Measurements from ENCODE around the gene MRPS22.

Gene MRPS22

DNA sequence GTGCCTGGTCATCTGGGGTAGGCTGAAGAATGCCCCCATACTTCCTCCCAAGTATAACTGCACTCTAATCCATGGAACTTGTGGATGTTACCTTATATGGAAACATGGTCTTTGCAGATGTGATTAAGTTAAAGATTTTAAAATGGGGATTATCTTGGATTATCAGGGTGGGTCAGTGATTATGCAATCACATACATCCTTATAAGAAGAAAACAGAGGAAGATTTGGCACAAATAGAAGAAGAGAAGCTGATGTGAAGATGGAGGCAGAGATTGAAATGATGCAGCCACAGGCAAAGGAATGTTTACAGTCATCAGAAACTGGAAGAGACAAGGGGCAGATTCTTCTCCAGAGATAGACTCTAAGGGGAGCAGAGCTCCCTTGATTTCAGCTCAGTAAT, 1.8 kb upstream of the MRPS22 start:
- H3K9me3 ChIP-seq (ENCODE audit: control insufficient read depth in 1 of 2, low read length in 2 of 2), result no peaks in the 10 kb centered on the region
- peaks cover 7 to 9% of the 10 kb centered on the region in 2 donors for H3K36me3 ChIP-seq (ENCODE audit: control insufficient read depth in 1 of 2, insufficient read depth in 2 of 2, low read length in 2 of 2)
- H3K27ac ChIP-seq (ENCODE audit: low read length), result no peak overlapping the region
- H3K27me3 ChIP-seq (ENCODE audit: low read depth, low read length), result no peaks in the 10 kb centered on the region
- H3K4me3 ChIP-seq (ENCODE audit: low read depth in 1 of 2, low read length in 2 of 2), result no peak overlapping the region
- peaks cover 15 to 18% of the 10 kb centered on the region in 2 donors for H3K4me1 ChIP-seq (ENCODE audit: control insufficient read depth in 1 of 2, insufficient read depth in 2 of 2, low read length in 2 of 2)

DNA sequence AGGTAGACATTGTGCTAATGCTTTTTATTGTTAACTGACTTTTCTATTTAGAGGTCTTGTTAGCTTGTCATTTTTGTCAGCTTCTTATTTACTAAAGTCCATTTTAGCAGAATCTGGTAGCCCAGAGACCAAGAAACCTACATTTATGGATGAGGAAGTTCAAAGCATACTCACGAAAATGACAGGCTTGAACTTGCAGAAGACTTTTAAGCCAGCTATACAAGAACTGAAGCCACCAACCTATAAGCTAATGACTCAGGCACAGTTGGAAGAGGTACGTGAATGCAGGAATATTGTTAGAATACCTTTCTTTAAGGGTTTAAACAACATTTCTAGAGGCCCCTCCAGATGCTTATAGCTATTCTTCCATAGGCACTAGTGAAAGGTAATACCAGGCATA, 3.0 kb downstream of the MRPS22 start:
- no peak overlapping the region for H3K27ac ChIP-seq (ENCODE audit: low read length)
- no peaks in the 10 kb centered on the region for H3K27me3 ChIP-seq (ENCODE audit: low read depth, low read length)
- peaks cover 15 to 18% of the 10 kb centered on the region in 2 donors for H3K4me1 ChIP-seq (ENCODE audit: control insufficient read depth in 1 of 2, insufficient read depth in 2 of 2, low read length in 2 of 2)
- no peaks in the 10 kb centered on the region for H3K9me3 ChIP-seq (ENCODE audit: control insufficient read depth in 1 of 2, low read length in 2 of 2)
- H3K36me3 ChIP-seq (ENCODE audit: control insufficient read depth in 1 of 2, insufficient read depth in 2 of 2, low read length in 2 of 2), result peaks cover 33 to 54% of the 10 kb centered on the region in 2 donors
- no peak overlapping the region for H3K4me3 ChIP-seq (ENCODE audit: low read depth in 1 of 2, low read length in 2 of 2)

DNA sequence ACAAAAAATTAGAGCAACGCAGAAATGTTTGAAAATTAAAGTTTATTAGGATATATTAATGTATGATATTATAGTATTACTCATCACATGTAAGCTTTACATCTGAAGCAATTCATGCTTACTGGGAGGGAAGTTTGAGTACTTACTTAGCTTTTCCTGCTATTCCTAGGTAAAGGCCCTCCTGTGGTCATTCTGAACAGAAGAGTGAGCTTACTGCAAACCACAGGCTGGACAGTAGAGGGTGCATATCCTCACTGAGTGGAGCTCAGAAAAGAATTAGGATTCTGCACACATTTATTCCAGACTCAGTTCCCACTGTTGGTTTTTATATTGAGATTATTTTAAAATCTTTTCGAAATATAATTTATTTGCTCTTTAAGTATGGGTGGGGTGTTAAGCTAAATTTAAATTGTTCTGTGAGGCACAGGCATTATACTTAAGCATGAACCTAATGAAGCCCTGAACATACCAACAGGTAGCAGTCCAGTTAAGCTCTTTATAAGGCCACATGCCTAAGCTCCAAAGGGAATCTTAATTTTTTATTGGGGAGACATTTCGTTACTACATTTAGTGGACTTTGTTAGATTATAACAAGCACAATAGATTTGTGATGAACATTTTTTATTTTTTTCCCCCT, 10.2 kb downstream of the MRPS22 start:
- Histone ChIP-seq H3K4me3 (ENCODE audit: low read depth in 1 of 2, low read length in 2 of 2) (no peak overlapping the region), H3K4me1 (ENCODE audit: control insufficient read depth in 1 of 2, insufficient read depth in 2 of 2, low read length in 2 of 2) (peaks cover 0 to 3% of the 10 kb centered on the region in 2 donors), H3K27ac (ENCODE audit: low read length) (no peak overlapping the region), H3K9me3 (ENCODE audit: control insufficient read depth in 1 of 2, low read length in 2 of 2) (no peaks in the 10 kb centered on the region), H3K36me3 (ENCODE audit: control insufficient read depth in 1 of 2, insufficient read depth in 2 of 2, low read length in 2 of 2) (peaks cover 80 to 92% of the 10 kb centered on the region in 2 donors), H3K27me3 (ENCODE audit: low read depth, low read length) (no peaks in the 10 kb centered on the region)

DNA sequence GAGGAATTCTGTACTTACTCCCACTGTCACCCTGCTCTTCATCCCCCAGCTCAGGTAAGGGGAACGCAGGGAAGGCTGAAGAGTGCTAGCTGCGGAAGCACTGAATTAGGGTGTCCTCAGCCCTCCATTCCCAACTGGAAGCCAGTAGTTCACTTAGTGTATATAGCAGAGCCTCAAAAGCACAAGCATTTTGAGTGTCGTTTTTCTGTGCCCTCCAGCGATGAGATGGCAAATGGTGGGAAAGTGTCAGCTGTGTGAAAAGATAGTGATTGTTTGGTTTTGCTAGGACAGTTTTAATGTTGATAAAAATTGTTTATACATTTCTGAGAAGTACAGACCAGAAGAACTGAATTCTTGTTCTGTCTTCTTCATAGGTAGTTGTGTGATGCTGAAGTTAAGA, 10.8 kb downstream of the MRPS22 start:
- no peak overlapping the region for H3K27ac ChIP-seq (ENCODE audit: low read length)

DNA sequence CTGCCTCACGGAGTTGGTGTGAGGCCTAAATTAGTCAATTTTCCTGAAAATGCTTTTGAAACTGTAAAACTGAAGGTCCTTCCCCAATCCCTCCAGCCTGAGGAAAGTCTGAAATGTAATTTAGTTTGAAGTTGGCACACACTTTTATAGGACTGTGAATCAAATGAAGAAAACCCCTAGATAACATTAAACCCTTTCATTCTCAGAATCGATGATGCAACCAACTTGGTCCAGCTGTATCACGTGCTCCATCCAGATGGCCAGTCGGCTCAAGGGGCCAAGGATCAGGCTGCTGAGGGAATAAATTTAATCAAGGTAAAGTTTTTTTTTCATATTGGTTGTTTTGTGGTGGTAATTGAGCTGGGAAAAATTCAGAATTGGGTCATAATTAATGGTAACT, 11.7 kb downstream of the MRPS22 start:
- Histone ChIP-seq H3K27ac (ENCODE audit: low read length) (no peak overlapping the region), H3K9me3 (ENCODE audit: control insufficient read depth in 1 of 2, low read length in 2 of 2) (no peaks in the 10 kb centered on the region), H3K4me3 (ENCODE audit: low read depth in 1 of 2, low read length in 2 of 2) (no peak overlapping the region), H3K27me3 (ENCODE audit: low read depth, low read length) (no peaks in the 10 kb centered on the region), H3K4me1 (ENCODE audit: control insufficient read depth in 1 of 2, insufficient read depth in 2 of 2, low read length in 2 of 2) (peaks cover 0 to 10% of the 10 kb centered on the region in 2 donors), H3K36me3 (ENCODE audit: control insufficient read depth in 1 of 2, insufficient read depth in 2 of 2, low read length in 2 of 2) (peaks cover 82 to 91% of the 10 kb centered on the region in 2 donors)

More for the DNA sequence above, 10.8 kb downstream of the MRPS22 start:
- Histone ChIP-seq H3K36me3 (ENCODE audit: control insufficient read depth in 1 of 2, insufficient read depth in 2 of 2, low read length in 2 of 2) (peaks cover 82 to 92% of the 10 kb centered on the region in 2 donors), H3K9me3 (ENCODE audit: control insufficient read depth in 1 of 2, low read length in 2 of 2) (no peaks in the 10 kb centered on the region), H3K27me3 (ENCODE audit: low read depth, low read length) (no peaks in the 10 kb centered on the region), H3K4me3 (ENCODE audit: low read depth in 1 of 2, low read length in 2 of 2) (no peak overlapping the region), H3K4me1 (ENCODE audit: control insufficient read depth in 1 of 2, insufficient read depth in 2 of 2, low read length in 2 of 2) (peaks cover 0 to 9% of the 10 kb centered on the region in 2 donors)

DNA sequence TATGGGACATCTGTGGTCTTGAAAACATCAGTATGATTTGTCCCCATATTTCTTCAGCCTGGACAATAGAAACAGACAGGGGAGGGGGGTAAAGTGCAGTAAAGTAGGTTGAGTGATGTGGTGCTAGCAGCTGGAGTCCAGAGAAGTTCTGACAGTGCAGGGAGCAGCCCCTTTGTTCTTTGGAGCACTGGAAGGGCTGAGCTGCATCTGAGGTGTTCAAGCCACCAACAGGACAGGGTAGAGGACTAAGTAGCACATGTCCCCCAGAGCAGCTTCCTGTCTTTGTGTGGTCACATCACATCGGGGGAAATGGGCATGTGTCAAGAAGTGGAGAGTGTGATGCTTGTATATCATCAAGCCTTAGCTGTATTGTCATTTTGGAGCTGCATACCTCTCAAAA, 12.1 kb downstream of the MRPS22 start:
- Histone ChIP-seq H3K27ac (ENCODE audit: low read length) (no peak overlapping the region), H3K9me3 (ENCODE audit: control insufficient read depth in 1 of 2, low read length in 2 of 2) (no peaks in the 10 kb centered on the region), H3K36me3 (ENCODE audit: control insufficient read depth in 1 of 2, insufficient read depth in 2 of 2, low read length in 2 of 2) (peaks cover 83 to 91% of the 10 kb centered on the region in 2 donors), H3K4me1 (ENCODE audit: control insufficient read depth in 1 of 2, insufficient read depth in 2 of 2, low read length in 2 of 2) (peaks cover 0 to 14% of the 10 kb centered on the region in 2 donors), H3K27me3 (ENCODE audit: low read depth, low read length) (no peaks in the 10 kb centered on the region), H3K4me3 (ENCODE audit: low read depth in 1 of 2, low read length in 2 of 2) (no peak overlapping the region)

DNA sequence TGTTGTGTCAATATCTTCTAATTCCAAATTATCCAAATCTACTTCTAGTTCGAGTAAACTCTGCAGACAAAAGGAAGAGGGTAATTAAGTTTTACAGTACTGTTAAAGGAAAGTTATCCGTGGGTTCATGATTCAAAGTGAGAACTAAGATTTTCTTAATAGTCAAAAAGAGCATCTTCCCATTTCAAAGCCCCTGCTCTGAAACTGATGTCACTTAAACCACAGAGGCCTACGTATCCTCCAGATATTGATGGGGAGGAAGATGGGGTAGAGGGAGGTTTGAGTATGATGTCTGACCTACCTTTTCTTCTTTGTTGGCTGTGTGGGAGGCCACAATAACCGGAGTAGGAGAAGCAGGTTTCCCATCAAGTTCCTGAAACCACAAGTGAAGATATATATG, 14.1 kb downstream of the MRPS22 start:
- H3K27ac ChIP-seq (ENCODE audit: low read length), result no peak overlapping the region
- peaks cover 71 to 87% of the 10 kb centered on the region in 2 donors for H3K36me3 ChIP-seq (ENCODE audit: control insufficient read depth in 1 of 2, insufficient read depth in 2 of 2, low read length in 2 of 2)
- no peaks in the 10 kb centered on the region for H3K9me3 ChIP-seq (ENCODE audit: control insufficient read depth in 1 of 2, low read length in 2 of 2)
- H3K4me1 ChIP-seq (ENCODE audit: control insufficient read depth in 1 of 2, insufficient read depth in 2 of 2, low read length in 2 of 2), result peaks cover 0 to 18% of the 10 kb centered on the region in 2 donors
- no peaks in the 10 kb centered on the region for H3K27me3 ChIP-seq (ENCODE audit: low read depth, low read length)
- H3K4me3 ChIP-seq (ENCODE audit: low read depth in 1 of 2, low read length in 2 of 2), result no peak overlapping the region

DNA sequence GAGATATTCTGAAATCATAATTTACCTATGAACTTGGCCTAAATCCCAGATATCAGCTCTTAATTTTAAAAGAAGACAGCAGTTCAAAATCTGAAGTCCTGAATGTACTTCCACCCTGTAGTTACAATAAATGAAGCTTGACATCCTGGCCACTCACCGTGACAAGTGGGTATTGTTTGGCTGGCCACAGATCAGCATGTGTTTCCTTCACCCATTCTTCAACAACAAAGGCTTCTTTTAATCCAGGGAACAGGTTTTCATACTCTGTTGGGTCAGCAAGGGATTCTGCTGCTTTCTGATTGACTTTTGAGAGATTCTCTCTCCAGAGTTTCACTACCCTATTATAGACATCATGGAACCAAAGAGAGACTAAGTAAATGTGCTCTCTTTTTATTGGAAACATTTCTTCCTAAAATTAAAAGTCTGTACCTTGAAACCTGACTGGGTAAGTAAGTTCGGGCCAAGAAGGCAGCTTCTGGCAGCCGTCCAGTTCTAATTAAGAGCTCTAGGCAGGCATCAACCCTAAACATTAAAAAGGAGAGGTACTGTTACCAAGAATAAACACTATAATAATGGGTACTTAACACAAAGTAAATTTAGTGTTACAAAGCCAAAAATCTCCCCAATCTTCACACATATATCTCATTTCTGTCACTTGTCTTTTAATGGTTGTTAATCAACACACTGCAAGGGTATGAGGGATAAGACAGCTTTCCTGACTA, 15.2 kb downstream of the MRPS22 start:
- no peak overlapping the region for H3K27ac ChIP-seq (ENCODE audit: low read length)
- H3K36me3 ChIP-seq (ENCODE audit: control insufficient read depth in 1 of 2, insufficient read depth in 2 of 2, low read length in 2 of 2), result peaks cover 70 to 91% of the 10 kb centered on the region in 2 donors
- H3K4me3 ChIP-seq (ENCODE audit: low read depth in 1 of 2, low read length in 2 of 2), result no peak overlapping the region
- H3K9me3 ChIP-seq (ENCODE audit: control insufficient read depth in 1 of 2, low read length in 2 of 2), result no peaks in the 10 kb centered on the region
- H3K4me1 ChIP-seq (ENCODE audit: control insufficient read depth in 1 of 2, insufficient read depth in 2 of 2, low read length in 2 of 2), result peaks cover 0 to 18% of the 10 kb centered on the region in 2 donors
- H3K27me3 ChIP-seq (ENCODE audit: low read depth, low read length), result no peaks in the 10 kb centered on the region

DNA sequence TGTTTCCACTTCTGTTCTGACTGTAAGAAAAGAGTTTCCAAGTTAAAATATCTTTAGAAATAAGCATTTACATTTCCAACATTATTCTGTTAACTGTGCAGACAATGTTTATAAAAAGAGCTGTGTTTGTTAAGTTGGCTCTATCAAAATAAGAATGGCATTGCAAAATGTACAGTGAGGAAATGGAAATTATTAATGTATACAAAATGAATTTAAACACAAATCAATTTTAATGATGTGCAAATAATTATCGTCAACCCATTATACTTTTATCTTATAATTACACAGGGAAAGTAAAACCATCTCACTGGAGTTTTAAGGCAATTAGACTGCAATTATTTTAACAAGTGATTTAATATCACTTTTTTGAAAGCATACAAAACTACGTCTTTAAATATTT, 17.5 kb downstream of the MRPS22 start:
- Histone ChIP-seq H3K36me3 (ENCODE audit: control insufficient read depth in 1 of 2, insufficient read depth in 2 of 2, low read length in 2 of 2) (peaks cover 72 to 93% of the 10 kb centered on the region in 2 donors), H3K27me3 (ENCODE audit: low read depth, low read length) (no peaks in the 10 kb centered on the region), H3K4me3 (ENCODE audit: low read depth in 1 of 2, low read length in 2 of 2) (no peak overlapping the region), H3K9me3 (ENCODE audit: control insufficient read depth in 1 of 2, low read length in 2 of 2) (no peaks in the 10 kb centered on the region), H3K4me1 (ENCODE audit: control insufficient read depth in 1 of 2, insufficient read depth in 2 of 2, low read length in 2 of 2) (peaks cover 0 to 18% of the 10 kb centered on the region in 2 donors), H3K27ac (ENCODE audit: low read length) (no peak overlapping the region)

DNA sequence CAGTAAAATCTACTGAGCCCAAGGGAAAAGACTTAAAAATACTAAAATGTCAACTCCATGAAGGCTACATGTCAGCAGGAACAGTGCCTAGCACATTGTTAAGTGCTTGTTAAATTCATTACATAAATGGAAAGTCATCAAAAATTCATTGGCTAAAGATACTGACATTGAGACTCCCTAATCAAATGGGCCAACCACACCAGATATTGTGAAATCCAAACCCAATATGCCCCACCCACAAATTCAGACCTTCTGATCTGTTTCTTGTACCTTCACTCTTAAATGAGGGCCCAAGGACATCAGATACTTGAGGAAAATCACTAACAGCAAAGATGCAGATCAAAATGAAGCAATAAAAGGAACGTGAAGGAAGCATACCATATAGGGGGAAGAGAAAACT, 20.7 kb downstream of the MRPS22 start:
- H3K27ac ChIP-seq (ENCODE audit: low read length), result no peak overlapping the region
- H3K9me3 ChIP-seq (ENCODE audit: control insufficient read depth in 1 of 2, low read length in 2 of 2), result no peaks in the 10 kb centered on the region
- H3K4me1 ChIP-seq (ENCODE audit: control insufficient read depth in 1 of 2, insufficient read depth in 2 of 2, low read length in 2 of 2), result peaks cover 0 to 9% of the 10 kb centered on the region in 2 donors
- no peak overlapping the region for H3K4me3 ChIP-seq (ENCODE audit: low read depth in 1 of 2, low read length in 2 of 2)
- no peaks in the 10 kb centered on the region for H3K27me3 ChIP-seq (ENCODE audit: low read depth, low read length)
- peaks cover 70 to 90% of the 10 kb centered on the region in 2 donors for H3K36me3 ChIP-seq (ENCODE audit: control insufficient read depth in 1 of 2, insufficient read depth in 2 of 2, low read length in 2 of 2)

DNA sequence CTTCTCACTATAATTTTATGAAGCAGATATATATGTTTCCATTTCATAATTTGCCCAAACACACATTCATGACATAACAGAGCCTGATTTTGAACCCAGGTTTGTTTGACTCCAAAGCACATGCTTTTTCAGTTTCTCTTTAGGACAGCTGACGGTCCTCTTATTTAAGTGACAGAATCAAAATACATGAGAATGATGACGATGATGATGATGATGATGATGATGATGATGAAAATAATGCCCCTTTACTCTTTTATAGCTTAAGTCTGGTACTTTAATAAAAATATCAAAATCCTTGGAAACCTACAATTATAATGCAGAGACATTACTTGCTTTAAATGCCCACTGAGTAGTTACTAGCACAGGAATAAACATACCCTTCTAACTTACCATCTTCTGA, 30.3 kb downstream of the MRPS22 start:
- no peak overlapping the region for H3K4me3 ChIP-seq (ENCODE audit: low read depth in 1 of 2, low read length in 2 of 2)
- H3K27me3 ChIP-seq (ENCODE audit: low read depth, low read length), result no peaks in the 10 kb centered on the region
- no peaks in the 10 kb centered on the region for H3K9me3 ChIP-seq (ENCODE audit: control insufficient read depth in 1 of 2, low read length in 2 of 2)
- peaks cover 66 to 85% of the 10 kb centered on the region in 2 donors for H3K36me3 ChIP-seq (ENCODE audit: control insufficient read depth in 1 of 2, insufficient read depth in 2 of 2, low read length in 2 of 2)
- no peak overlapping the region for H3K27ac ChIP-seq (ENCODE audit: low read length)
- peaks cover 0 to 6% of the 10 kb centered on the region in 2 donors for H3K4me1 ChIP-seq (ENCODE audit: control insufficient read depth in 1 of 2, insufficient read depth in 2 of 2, low read length in 2 of 2)
